Ishikawa (cell line): Measurements from ENCODE around the gene FH.

Source experiments
- CREB1 ChIP-seq: IDR thresholded peaks from 2 replicates; pipeline ENCODE4 v1.6.1; 2012; ENCODE audit warnings: low read depth
- EP300 ChIP-seq: IDR thresholded peaks from 2 replicates; pipeline ENCODE4 v1.6.1; 2012; ENCODE audit warnings: borderline replicate concordance
- FOXM1 ChIP-seq: IDR thresholded peaks from 2 replicates; pipeline ENCODE4 v1.6.1; 2012; ENCODE audit warnings: low read depth, borderline replicate concordance
- NFIC ChIP-seq: IDR thresholded peaks from 2 replicates; pipeline ENCODE4 v1.6.1; 2012
- RAD21 ChIP-seq: IDR thresholded peaks from 2 replicates; pipeline ENCODE4 v1.6.1; 2012; ENCODE audit warnings: low read depth
- TAF1 ChIP-seq: IDR thresholded peaks from 2 replicates; pipeline ENCODE4 v1.6.1; 2012; ENCODE audit warnings: low read depth, mild to moderate bottlenecking
- YY1 ChIP-seq: IDR thresholded peaks from 2 replicates; pipeline ENCODE4 v1.6.1; 2012; ENCODE audit warnings: low read depth
- ZBTB7A ChIP-seq: IDR thresholded peaks from 2 replicates; pipeline ENCODE4 v1.6.1; 2012; ENCODE audit warnings: low read depth
- TF ChIP-seq, protein P1 (sequence below): IDR thresholded peaks from 2 replicates; pipeline ENCODE4 v1.6.1; 2012; ENCODE audit warnings: low read depth, mild to moderate bottlenecking

DNA sequence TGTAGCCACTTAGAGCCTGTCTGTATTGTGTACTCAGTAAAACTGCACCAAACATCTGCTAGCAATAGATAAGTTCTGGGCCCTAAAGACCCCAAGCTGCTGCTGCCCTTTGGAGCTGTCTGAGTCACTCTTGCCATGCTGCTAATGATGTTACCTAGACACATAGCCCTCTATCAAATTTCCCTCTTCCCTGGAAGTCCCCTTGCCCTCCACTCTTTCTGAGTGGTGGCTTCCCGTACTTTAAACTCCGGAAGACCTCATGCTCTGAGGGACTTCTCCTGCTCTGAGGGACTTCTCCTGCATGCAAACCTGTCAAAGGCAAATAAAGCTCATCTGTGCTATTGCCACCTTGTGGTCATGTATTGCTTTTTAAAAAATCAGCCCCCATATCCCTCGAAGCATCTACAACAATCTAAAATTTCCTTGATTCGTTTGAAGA is 34.0 kb downstream of the FH start:
- TF ChIP-seq CREB1 (no peak), YY1 (no peak), RAD21 (peak; percentile 30; the same call in 1 of the 2 replicates), FOXM1 (no peak), TAF1 (no peak), EP300 (no peak), NFIC (no peak), ZBTB7A (no peak)
- TF ChIP-seq, protein P1, sequence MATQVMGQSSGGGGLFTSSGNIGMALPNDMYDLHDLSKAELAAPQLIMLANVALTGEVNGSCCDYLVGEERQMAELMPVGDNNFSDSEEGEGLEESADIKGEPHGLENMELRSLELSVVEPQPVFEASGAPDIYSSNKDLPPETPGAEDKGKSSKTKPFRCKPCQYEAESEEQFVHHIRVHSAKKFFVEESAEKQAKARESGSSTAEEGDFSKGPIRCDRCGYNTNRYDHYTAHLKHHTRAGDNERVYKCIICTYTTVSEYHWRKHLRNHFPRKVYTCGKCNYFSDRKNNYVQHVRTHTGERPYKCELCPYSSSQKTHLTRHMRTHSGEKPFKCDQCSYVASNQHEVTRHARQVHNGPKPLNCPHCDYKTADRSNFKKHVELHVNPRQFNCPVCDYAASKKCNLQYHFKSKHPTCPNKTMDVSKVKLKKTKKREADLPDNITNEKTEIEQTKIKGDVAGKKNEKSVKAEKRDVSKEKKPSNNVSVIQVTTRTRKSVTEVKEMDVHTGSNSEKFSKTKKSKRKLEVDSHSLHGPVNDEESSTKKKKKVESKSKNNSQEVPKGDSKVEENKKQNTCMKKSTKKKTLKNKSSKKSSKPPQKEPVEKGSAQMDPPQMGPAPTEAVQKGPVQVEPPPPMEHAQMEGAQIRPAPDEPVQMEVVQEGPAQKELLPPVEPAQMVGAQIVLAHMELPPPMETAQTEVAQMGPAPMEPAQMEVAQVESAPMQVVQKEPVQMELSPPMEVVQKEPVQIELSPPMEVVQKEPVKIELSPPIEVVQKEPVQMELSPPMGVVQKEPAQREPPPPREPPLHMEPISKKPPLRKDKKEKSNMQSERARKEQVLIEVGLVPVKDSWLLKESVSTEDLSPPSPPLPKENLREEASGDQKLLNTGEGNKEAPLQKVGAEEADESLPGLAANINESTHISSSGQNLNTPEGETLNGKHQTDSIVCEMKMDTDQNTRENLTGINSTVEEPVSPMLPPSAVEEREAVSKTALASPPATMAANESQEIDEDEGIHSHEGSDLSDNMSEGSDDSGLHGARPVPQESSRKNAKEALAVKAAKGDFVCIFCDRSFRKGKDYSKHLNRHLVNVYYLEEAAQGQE, result no peak
